ENCODE measurements around the gene PTPN2.

GRCh38 chr18:12765586-12765985, 118.5 kb downstream of the PTPN2 start:
- TF ChIP-seq POLR2A (IDR thresholded peaks at IDR 0.05; ENCODE audit: low read depth, low read length) (no peak), POLR2AphosphoS5 (IDR thresholded peaks at IDR 0.05; ENCODE audit: low read depth, low read length) (no peak), TAF1 (IDR thresholded peaks at IDR 0.05; ENCODE audit: borderline replicate concordance, low read depth, low read length) (no peak)

Measured in GM12892 (cell line).